Activated T-helper 2 cell treated with anti-CD3 and anti-CD28 coated beads, Interferon-gamma antibody, Interleukin-2, Interleukin-4, amounts not matched to agents 10 μg/mL and 5 μg/mL and 100 μg/mL, durations not matched to agents 14 hours and 24 hours and 36 hours (primary cell): Measurements from ENCODE around the gene AGAP9. TPM values are rescaled to one million over a fixed set of nuclear protein-coding genes. Genes with fewer than 3 reads are reported as not detected.
A peak's percentile ranks its signal among the peaks of the same experiment; 100 is the strongest.
"Not testable (repeated sequence)": the region's sequence is repeated elsewhere in the genome, so short reads cannot be mapped to it uniquely, and the experiment has no call there.

Source experiments
- DNase-seq: peaks from one replicate; pipeline ENCODE4 v3.0.0; 2021; ENCODE audit warnings: low spot score
- H3K27ac Mint-ChIP-seq: one replicate; pipeline ENCODE4 v1.8.0; 2021; ENCODE audit warnings: mixed read lengths
- H3K27me3 Mint-ChIP-seq: one replicate; pipeline ENCODE4 v1.8.0; 2021; ENCODE audit warnings: low read depth, mixed read lengths
- H3K36me3 Mint-ChIP-seq: one replicate; pipeline ENCODE4 v1.8.0; 2021; ENCODE audit warnings: low read depth, mixed read lengths
- H3K4me1 Mint-ChIP-seq: one replicate; pipeline ENCODE4 v1.8.0; 2021; ENCODE audit warnings: low read depth, mixed read lengths
- H3K4me3 Mint-ChIP-seq: one replicate; pipeline ENCODE4 v1.8.0; 2021; ENCODE audit warnings: low read depth, mild to moderate bottlenecking, moderate library complexity, mixed read lengths
- H3K9me3 Mint-ChIP-seq: one replicate; pipeline ENCODE4 v1.8.0; 2021; ENCODE audit warnings: mixed read lengths
- intact Hi-C: fragments of 100-400 bp; cut with micrococcal nuclease; formaldehyde crosslinking; loops from one replicate; pipeline ENCODE4 v1.15.1; 2023
- total RNA-seq: library from RNA; stranded (reverse); gene quantifications from 2 replicates; pipeline ENCODE4 v1.2.3, GENCODE V29; 2022

Gene AGAP9
- total RNA-seq, 1 donor from 2014 or later, result 33.9 TPM

GRCh38 chr10:47462577-47463358 is 60.7 kb downstream of the AGAP9 start:
- H3K9me3 Mint-ChIP-seq, H3K27me3 Mint-ChIP-seq, H3K27ac Mint-ChIP-seq, H3K36me3 Mint-ChIP-seq, H3K4me3 Mint-ChIP-seq, DNase-seq, intact Hi-C loops: not testable (repeated sequence)
- peaks cover 19% of the 10 kb centered on the region for H3K4me1 Mint-ChIP-seq

GRCh38 chr10:47461261-47461687 is 62.2 kb downstream of the AGAP9 start:
- H3K27me3 Mint-ChIP-seq, intact Hi-C loops, H3K36me3 Mint-ChIP-seq, H3K9me3 Mint-ChIP-seq, DNase-seq: not testable (repeated sequence)
- Mint-ChIP-seq H3K4me1 (peaks cover 19% of the 10 kb centered on the region), H3K27ac (peak overlapping the region; percentile 85), H3K4me3 (peak overlapping the region; percentile 69)

- Mint-ChIP-seq H3K36me3 (no peaks in the 10 kb centered on the region), H3K9me3 (no peaks in the 10 kb centered on the region), H3K4me1 (peaks cover 25% of the 10 kb centered on the region), H3K27ac (no peak overlapping the region), H3K4me3 (no peak overlapping the region), H3K27me3 (peaks cover 2% of the 10 kb centered on the region)
- DNase-seq, result no peak
- intact Hi-C loops, result no loop called here
Observed at GRCh38 chr10:47458466-47459154, 64.8 kb downstream of the AGAP9 start.

GRCh38 chr10:47457826-47458225 is 65.6 kb downstream of the AGAP9 start:
- Mint-ChIP-seq H3K27ac (no peak overlapping the region), H3K4me1 (peaks cover 28% of the 10 kb centered on the region), H3K9me3 (no peaks in the 10 kb centered on the region), H3K27me3 (peaks cover 2% of the 10 kb centered on the region), H3K36me3 (no peaks in the 10 kb centered on the region), H3K4me3 (no peak overlapping the region)
- no peak for DNase-seq
- intact Hi-C loops, result no loop called here

DNA sequence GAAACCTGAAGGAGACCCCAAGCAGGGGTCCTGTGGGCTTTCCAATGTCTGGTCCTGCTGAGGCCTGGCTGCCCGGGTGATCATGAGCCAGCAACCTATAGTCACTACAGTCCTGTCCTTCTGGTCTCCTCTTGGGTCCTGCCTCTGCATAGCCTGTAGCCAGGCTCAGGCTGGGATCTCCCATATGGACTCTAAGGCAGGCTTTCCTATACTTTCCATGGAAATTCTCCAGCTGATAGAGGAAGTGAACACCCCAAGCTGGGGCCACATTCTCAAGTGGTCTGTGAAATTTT is 66.0 kb downstream of the AGAP9 start:
- no peak overlapping the region for H3K27ac Mint-ChIP-seq
- intact Hi-C loops, result no loop called here
- DNase-seq, result no peak

DNA sequence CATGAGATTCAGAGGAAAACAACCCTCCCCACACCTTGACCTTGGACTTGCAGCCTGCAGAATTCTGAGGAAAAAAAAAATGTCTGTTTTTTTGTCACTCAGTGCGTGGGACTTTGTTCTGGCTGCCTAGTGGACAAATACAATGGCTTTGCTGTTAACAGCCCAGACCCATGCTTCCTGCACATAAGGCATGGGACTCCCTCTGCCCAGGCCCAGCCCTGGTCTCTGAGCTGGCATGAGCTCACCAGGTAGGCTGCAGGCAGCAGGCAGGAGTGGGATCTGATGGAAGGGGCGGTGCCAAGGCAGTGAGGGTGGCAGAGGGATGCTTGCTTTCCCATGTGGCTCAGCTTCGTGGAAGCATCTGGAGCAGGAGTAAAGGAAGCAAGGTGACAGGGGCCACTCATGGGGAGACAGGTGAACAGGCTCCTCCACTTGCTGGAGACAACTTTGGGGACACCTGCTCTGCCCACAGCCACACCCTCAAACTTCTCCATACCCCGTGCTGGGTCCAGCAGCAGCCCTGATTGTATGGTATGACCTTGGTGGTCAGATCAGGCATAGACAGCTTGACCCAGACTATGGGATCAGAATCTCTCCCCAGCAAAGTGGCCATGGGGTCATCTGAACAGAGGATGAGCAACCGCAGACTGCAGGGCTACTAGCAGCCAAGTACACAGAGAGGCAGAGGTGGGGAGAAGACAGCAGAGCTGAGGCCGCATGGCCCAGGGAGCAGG is 66.5 kb downstream of the AGAP9 start:
- no peaks in the 10 kb centered on the region for H3K36me3 Mint-ChIP-seq
- no peak for DNase-seq
- intact Hi-C loops, result no loop called here
- no peak overlapping the region for H3K4me3 Mint-ChIP-seq
- H3K4me1 Mint-ChIP-seq, result peaks cover 28% of the 10 kb centered on the region
- H3K27me3 Mint-ChIP-seq, result peaks cover 2% of the 10 kb centered on the region
- H3K9me3 Mint-ChIP-seq, result no peaks in the 10 kb centered on the region
- no peak overlapping the region for H3K27ac Mint-ChIP-seq

More for the DNA sequence above, 66.0 kb downstream of the AGAP9 start:
- Mint-ChIP-seq H3K4me1 (peaks cover 28% of the 10 kb centered on the region), H3K4me3 (no peak overlapping the region), H3K9me3 (no peaks in the 10 kb centered on the region), H3K36me3 (no peaks in the 10 kb centered on the region), H3K27me3 (peaks cover 2% of the 10 kb centered on the region)

- H3K4me1 Mint-ChIP-seq, result peaks cover 25% of the 10 kb centered on the region
- no peak overlapping the region for H3K27ac Mint-ChIP-seq
- peaks cover 2% of the 10 kb centered on the region for H3K27me3 Mint-ChIP-seq
- DNase-seq, result no peak
- H3K36me3 Mint-ChIP-seq, result no peaks in the 10 kb centered on the region
- H3K9me3 Mint-ChIP-seq, result no peaks in the 10 kb centered on the region
- no peak overlapping the region for H3K4me3 Mint-ChIP-seq
- intact Hi-C loops, result no loop called here
Observed at GRCh38 chr10:47456079-47456785, 67.2 kb downstream of the AGAP9 start.

- H3K9me3 Mint-ChIP-seq, H3K36me3 Mint-ChIP-seq, H3K27ac Mint-ChIP-seq, H3K4me3 Mint-ChIP-seq, DNase-seq, intact Hi-C loops, H3K27me3 Mint-ChIP-seq: not testable (repeated sequence)
- peaks cover 23% of the 10 kb centered on the region for H3K4me1 Mint-ChIP-seq
Observed at GRCh38 chr10:47455350-47456078, 67.9 kb downstream of the AGAP9 start.

- H3K9me3 Mint-ChIP-seq, result no peaks in the 10 kb centered on the region
Observed at GRCh38 chr10:47454780-47455058, 68.7 kb downstream of the AGAP9 start.

DNA sequence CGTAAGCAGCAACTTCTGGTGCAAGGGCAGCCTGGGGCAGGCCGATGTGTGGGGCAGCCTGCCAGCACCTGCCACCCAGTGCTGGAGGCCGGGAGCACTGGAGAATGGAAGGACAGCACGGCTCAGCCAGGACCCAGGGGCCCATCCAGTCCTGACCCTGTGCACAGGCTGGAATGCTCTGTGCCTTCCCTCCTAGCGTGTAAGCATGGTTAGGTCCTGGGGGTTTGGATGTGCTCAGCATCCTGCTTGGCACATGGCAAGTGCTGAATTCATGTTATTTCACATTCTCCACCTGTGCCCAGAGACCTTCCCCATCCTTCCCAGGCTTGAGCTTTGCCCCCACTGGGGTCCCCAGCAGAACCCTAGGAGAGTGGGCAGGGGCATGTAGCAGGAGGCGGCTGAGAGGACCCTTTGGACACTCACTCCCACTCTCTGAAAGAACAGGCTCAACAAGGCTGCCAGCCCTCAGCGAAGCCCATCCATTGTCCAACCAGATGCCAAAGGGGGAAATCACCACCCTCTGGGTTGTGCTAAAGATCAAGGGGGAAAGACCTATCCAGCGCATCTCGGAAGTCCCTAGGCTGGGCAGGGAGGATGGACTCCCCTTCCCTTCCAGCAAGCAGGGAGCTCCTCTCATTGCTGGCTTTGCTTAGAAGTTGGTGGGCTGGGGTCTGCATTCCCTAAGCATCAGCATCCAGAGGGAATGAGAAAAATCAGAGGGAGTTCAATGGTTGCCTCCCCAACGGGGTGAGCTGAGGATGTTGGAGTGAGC is 69.2 kb downstream of the AGAP9 start:
- peaks cover 2% of the 10 kb centered on the region for H3K27me3 Mint-ChIP-seq
- intact Hi-C loops, result no loop called here
- no peaks in the 10 kb centered on the region for H3K36me3 Mint-ChIP-seq
- H3K4me3 Mint-ChIP-seq, result no peak overlapping the region
- no peaks in the 10 kb centered on the region for H3K9me3 Mint-ChIP-seq
- H3K27ac Mint-ChIP-seq, result no peak overlapping the region
- no peak for DNase-seq
- H3K4me1 Mint-ChIP-seq, result peaks cover 19% of the 10 kb centered on the region

More at GRCh38 chr10:47454780-47455058, 68.7 kb downstream of the AGAP9 start:
- peaks cover 21% of the 10 kb centered on the region for H3K4me1 Mint-ChIP-seq
- intact Hi-C loops, result no loop called here
- no peaks in the 10 kb centered on the region for H3K36me3 Mint-ChIP-seq
- no peak overlapping the region for H3K27ac Mint-ChIP-seq
- peaks cover 2% of the 10 kb centered on the region for H3K27me3 Mint-ChIP-seq
- no peak for DNase-seq
- H3K4me3 Mint-ChIP-seq, result no peak overlapping the region

DNA sequence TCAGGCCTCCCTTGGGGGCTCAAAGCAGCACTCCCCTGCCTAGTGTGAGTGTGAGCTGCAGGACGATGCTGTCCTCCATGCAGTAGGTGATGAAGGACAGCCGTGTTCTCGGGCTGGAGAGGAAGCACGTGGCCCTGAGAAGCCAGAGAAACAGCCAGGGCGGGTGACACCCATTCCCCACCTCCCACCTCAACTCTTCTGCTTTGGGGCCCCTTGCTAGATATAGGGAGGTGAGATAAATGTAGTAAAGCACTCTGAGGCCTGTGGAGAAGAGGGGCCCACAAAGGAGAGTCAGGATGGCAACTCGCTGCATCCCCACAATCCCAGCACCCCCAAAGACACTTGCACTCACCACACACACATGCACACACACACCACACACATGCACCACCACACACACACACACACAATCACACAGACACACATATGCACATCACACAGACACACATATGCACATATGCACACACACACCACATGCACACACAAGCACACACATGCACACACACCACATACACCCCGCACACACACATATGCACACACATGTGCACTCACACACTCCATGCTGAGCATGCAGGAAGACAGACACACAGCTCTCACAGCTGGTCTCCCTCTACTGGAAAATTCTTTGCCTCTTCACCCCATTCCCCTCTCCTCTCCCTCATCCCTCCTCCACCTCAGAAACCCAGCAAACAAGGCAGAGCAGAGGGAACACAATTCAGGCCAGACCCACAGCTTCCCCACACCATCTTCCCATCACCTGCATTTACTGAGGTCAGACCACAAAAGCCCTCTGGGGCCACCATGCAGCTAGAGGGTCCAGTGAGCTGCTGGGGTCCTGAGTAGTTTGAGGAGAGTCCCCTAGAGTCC is 70.1 kb downstream of the AGAP9 start:
- Mint-ChIP-seq H3K4me1 (peaks cover 20% of the 10 kb centered on the region), H3K36me3 (no peaks in the 10 kb centered on the region), H3K27ac (no peak overlapping the region), H3K27me3 (peaks cover 2% of the 10 kb centered on the region), H3K4me3 (no peak overlapping the region), H3K9me3 (no peaks in the 10 kb centered on the region)
- DNase-seq, result no peak
- intact Hi-C loops, result no loop called here
